RWPE1 (cell line): ENCODE results near the gene VASP.

ENCODE experiments used
- CTCF ChIA-PET: fragments of 350-600 bp; sonication (Branson Sonifier 250); formaldehyde crosslinking; extraction: SDS; loops from one replicate; lab custom pipeline; 2021; lab: Yijun Ruan, JAX
- POLR2A ChIA-PET: fragments of 400-600 bp; formaldehyde crosslinking; extraction: SDS; loops from one replicate; lab custom pipeline; 2020; ENCODE audit warnings: antibody characterized with exemption; ENCODE audit not compliant: low non-redundant PET; lab: Yijun Ruan, JAX
- DNase-seq: peaks from one replicate; pipeline ENCODE4 v3.0.0; 2012; ENCODE audit warnings: low spot score
- H3K27ac ChIP-seq: fragments of 450-650 bp; 2 replicates; pipeline ENCODE4 v1.5.1; 2017
- CTCF ChIP-seq: fragments of 450-650 bp; conservative IDR thresholded peaks from 2 replicates; pipeline ENCODE4 v1.5.1; 2017; ENCODE audit warnings: low read depth, mild to moderate bottlenecking

Gene VASP

GRCh38 chr19:45498411-45499195 is 8.7 kb upstream of the VASP start, which contains the start of gene PPM1N:
TSS of gene PPM1N (plus strand) at chr19:45498443. CDS start at chr19:45498473, 30 bp downstream.
- DNase-seq = no peak
- peak within 1 kb of the TSS; percentile 64 for H3K27ac ChIP-seq
- CTCF ChIA-PET = interaction anchor here (0.7 to 1.8 kb wide), 3 partner anchors 20 to 354 kb away, joined by 3 to 5 read pairs (median 5); no protein-coding TSS in a partner anchor

GRCh38 chr19:45499196-45500180 is 7.8 kb upstream of the VASP start:
- ChIA-PET POLR2A (interaction anchor here (0.6 kb wide), 1 partner anchor 52 kb away, joined by 3 read pairs; no protein-coding TSS in a partner anchor), CTCF (interaction anchor here (0.8 to 1.8 kb wide), 3 partner anchors 14 to 143 kb away, joined by 3 to 5 read pairs (median 3); no protein-coding TSS in a partner anchor)
- peak overlapping the region; percentile 38 for H3K27ac ChIP-seq
- no peak for DNase-seq
- no peak for TF ChIP-seq CTCF

More at GRCh38 chr19:45498411-45499195, 8.7 kb upstream of the VASP start, which contains the start of gene PPM1N:
- POLR2A ChIA-PET = interaction anchor here (0.6 kb wide), 1 partner anchor 51 kb away, joined by 3 read pairs; no protein-coding TSS in a partner anchor
- TF ChIP-seq CTCF = peak; percentile 19; the same call in 1 of the 2 replicates

- DNase-seq = no peak
- ChIA-PET CTCF (interaction anchor here (0.9 kb wide), 1 partner anchor 141 kb away, joined by 6 read pairs; no protein-coding TSS in a partner anchor), POLR2A (no interaction called here)
- no peak overlapping the region for H3K27ac ChIP-seq
- no peak for TF ChIP-seq CTCF
Measured at GRCh38 chr19:45500918-45501729, 6.2 kb upstream of the VASP start.

- H3K27ac ChIP-seq = no peak overlapping the region
- ChIA-PET CTCF (interaction anchor here (0.9 kb wide), 1 partner anchor 141 kb away, joined by 6 read pairs; no protein-coding TSS in a partner anchor), POLR2A (no interaction called here)
- TF ChIP-seq CTCF = no peak
- DNase-seq = no peak
Measured at GRCh38 chr19:45501730-45502014, 5.6 kb upstream of the VASP start.

- POLR2A ChIA-PET = no interaction called here
- no peak for DNase-seq
- no peak for TF ChIP-seq CTCF
- no peak overlapping the region for H3K27ac ChIP-seq
- CTCF ChIA-PET = no interaction called here
Measured at GRCh38 chr19:45502111-45502510, 5.2 kb upstream of the VASP start.
